Fibroblast of villous mesenchyme (primary cell): ENCODE measurements around the gene SHCBP1L. TPM values are rescaled to one million over a fixed set of nuclear protein-coding genes. Genes with fewer than 3 reads are reported as not detected.
A peak's percentile ranks its signal among the peaks of the same experiment; 100 is the strongest.
"Not testable (repeated sequence)": the region's sequence is repeated elsewhere in the genome, so short reads cannot be mapped to it uniquely, and the experiment has no call there.

Experiments used
- DNase-seq: peaks from one replicate; pipeline ENCODE4 v3.0.0-alpha.2; 2010; ENCODE audit warnings: low read depth
- H3K4me3 ChIP-seq: 2 replicates; pipeline ENCODE4 v1.5.1; 2011; ENCODE audit warnings: low read depth, mild to moderate bottlenecking, low read length
- total RNA-seq: library from RNA; depleted of rRNA; stranded (reverse); fragments of >200 nt; gene quantifications from 2 replicates; pipeline ENCODE4 v1.2.3, GENCODE V29; 2012
- TF ChIP-seq, protein P1 (sequence below): IDR thresholded peaks from 2 replicates; pipeline ENCODE4 v1.5.1; 2012; ENCODE audit warnings: low read depth, mild to moderate bottlenecking, low read length; ENCODE audit not compliant: insufficient read depth

Gene SHCBP1L
- total RNA-seq, 1 donor, result under 0.01 TPM

DNA sequence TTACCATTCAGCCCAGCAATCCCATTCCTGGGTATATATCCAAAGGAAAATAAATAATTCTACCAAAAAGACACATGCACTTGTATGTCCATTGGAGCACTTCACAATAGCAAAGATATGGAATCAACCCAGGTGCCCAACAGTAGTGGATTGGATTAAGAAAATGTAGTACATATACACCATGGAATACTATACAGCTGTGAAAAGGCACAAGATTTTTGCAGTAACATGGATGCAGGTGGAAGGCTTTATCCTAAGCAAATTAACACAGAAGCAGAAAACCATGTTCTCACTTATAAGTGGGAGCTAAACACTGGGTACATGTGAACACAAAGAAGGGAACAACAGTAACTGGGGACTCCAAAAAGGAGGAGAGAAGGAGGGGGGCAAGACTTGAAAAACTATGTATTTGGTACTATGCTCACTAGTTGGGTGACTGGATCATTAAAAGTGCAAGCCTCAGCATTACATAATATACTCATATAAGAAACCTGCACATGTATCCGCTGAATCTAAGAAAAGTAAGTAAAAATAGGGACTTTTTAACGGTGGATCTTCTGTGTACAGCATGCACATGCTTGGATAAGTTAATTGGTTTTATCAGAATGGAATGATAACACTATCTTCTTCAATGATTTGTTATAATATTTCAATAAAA, 3.9 kb upstream of the SHCBP1L start:
- no peak for DNase-seq
- TF ChIP-seq, protein P1, sequence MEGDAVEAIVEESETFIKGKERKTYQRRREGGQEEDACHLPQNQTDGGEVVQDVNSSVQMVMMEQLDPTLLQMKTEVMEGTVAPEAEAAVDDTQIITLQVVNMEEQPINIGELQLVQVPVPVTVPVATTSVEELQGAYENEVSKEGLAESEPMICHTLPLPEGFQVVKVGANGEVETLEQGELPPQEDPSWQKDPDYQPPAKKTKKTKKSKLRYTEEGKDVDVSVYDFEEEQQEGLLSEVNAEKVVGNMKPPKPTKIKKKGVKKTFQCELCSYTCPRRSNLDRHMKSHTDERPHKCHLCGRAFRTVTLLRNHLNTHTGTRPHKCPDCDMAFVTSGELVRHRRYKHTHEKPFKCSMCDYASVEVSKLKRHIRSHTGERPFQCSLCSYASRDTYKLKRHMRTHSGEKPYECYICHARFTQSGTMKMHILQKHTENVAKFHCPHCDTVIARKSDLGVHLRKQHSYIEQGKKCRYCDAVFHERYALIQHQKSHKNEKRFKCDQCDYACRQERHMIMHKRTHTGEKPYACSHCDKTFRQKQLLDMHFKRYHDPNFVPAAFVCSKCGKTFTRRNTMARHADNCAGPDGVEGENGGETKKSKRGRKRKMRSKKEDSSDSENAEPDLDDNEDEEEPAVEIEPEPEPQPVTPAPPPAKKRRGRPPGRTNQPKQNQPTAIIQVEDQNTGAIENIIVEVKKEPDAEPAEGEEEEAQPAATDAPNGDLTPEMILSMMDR, result no peak
- no peak overlapping the region for H3K4me3 ChIP-seq

DNA sequence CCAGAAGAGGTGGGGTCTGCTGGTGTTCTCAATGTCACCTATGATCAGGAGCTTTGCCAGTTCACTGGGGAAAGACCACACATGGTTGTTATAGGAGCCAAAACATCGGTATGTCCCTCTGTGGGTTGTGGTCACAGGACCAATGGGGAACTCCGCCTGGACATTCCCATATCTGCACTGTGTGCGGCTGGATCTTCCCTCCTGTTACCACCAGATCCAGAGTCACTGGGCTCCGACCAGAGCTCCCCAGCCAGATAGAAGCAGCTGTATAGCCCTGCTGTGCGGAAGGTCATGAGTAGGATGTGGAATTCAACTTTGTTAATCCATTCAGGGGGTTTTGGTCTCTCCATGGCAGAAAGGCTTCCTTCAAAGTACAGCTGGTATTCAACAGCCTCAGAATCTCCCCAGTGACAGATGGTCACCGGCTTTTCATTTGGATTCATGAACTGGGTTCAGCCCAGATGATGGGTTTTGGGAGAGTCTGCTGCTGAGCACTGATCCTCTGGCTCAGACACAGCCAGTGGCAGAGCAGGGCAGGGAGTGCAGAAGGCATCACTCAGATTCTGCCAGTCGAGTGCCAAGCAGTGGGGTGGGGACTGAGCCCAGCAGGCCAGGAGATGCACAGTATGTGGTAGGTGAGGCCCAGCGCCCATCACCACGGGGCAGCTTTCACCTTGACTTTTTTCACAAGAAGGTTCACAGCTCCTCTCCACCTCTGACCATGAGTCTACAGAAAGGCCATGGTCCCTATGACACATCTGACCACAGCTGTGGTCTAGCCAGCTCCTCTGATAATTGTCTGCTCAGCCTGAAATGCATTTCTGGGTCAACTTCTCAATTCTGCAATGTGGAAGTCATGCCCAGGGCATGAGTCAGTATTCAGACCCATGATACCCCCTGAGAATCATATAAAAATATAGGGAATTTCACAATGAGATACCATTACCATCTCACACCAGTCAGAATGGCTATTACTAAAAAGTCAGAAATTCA, 2.9 kb upstream of the SHCBP1L start:
- no peak overlapping the region for H3K4me3 ChIP-seq
- DNase-seq, result peak; percentile 55
- TF ChIP-seq, protein P1, result no peak

DNA sequence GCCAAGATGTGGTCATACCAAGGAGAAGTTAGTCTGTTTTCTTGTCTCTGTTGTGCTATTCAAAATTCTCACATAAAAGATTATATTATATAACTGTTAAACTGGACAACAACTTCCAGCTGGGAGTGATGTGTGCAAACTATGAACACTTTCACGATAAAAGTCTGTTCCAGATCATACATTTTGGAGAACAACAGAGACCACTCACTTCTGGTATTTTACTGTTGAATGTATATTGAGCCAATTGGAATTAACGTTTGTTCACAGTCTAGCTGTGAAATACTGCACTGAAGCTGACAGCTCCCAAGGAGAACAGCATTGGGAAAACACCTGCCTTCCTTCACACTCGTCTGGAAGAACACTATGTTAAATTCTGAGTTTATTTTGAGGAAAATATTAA, 860 bp upstream of the SHCBP1L start:
- TF ChIP-seq, protein P1, result no peak
- no peak overlapping the region for H3K4me3 ChIP-seq
- DNase-seq, result no peak

DNA sequence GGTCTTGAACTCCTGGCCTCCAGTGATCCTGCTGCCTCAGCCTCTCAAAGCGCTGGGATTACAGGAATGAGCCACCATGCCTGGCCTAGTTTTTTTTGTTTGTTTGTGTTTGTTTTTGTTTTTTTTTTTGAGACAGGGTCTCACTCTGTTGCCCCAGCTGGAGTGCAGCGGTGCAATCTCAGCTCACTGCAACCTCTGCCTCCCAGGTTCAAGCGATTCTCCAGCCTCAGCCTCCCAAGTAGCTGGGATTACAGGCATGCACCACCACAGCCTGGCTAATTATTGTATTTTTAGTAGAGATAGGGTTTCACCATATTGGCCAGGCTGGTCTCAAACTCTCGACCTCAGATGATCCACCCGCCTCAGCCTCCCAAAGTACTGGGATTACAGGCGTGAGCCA, 9.6 kb downstream of the SHCBP1L start:
- DNase-seq, H3K4me3 ChIP-seq: not testable (repeated sequence)

DNA sequence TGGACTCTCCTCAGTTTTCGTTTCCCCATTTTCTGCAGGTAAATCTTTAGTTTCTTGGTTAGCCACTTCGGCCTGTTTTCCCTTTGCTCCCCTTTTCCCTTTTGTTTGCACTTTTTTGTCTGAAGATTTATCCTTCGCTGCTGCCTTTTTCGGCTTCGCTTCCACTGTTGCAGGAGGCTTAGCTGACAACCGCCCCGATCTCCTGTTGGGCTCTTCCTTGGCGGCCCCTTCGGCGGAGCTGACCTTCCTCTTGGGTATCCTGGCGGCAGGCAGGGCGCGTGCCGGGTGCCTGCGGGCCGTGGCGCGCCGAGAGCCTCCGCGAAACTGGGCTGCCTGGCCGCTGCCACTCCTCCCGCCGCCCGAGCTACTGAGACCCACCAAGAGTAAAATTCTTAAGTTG, 10.8 kb downstream of the SHCBP1L start:
- H3K4me3 ChIP-seq, DNase-seq: not testable (repeated sequence)

DNA sequence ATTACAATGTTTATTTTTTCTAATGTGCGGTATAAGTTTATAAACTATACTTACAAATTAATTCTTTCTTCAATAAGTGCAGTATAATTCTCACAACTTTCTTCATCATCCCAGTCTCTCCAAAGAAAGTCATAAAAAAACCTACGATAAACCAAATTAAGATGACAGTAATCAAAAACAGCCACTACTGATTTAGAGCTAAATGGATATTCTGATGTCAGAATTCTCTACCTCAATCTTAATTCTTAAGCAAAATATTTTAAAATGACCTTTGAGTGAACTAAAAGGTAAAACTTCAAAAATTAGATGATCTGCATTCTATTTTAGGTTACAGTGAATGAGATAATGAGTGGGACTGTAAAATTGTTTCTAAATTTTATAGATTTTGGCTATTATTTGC, 13.6 kb downstream of the SHCBP1L start:
- TF ChIP-seq, protein P1, result no peak
- no peak for DNase-seq
- H3K4me3 ChIP-seq, result no peak overlapping the region

DNA sequence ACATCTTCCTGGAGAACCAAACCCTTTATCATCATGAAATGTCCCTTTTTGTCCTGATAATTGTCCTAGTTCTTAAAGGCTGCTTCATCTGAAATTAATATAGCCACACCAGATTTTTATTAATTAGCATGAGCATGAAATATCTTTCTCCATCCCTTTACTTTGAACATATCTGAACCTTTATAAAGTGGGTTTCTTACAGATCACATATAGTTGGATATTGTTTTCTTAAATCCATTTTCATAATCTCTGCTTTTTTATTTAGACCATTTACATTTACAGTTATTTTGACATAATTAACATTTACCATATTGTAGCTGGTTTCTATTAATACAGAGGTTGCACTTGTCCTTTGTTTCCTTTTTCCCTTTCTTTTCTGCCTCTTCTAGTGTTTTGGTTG, 17.2 kb downstream of the SHCBP1L start:
- TF ChIP-seq, protein P1, result no peak
- DNase-seq, result no peak
- H3K4me3 ChIP-seq, result no peak overlapping the region
